DLD1 (cell line): ENCODE data around the gene CDR2.
"Not testable (repeated sequence)": the region's sequence is repeated elsewhere in the genome, so short reads cannot be mapped to it uniquely, and the experiment has no call there.

Source experiments
- in situ Hi-C: cut with HindIII; loops from 2 replicates; pipeline ENCODE4 v1.10.0; 2017; ENCODE audit warnings: low sequenced_read_pairs

The CDR2 gene

DNA sequence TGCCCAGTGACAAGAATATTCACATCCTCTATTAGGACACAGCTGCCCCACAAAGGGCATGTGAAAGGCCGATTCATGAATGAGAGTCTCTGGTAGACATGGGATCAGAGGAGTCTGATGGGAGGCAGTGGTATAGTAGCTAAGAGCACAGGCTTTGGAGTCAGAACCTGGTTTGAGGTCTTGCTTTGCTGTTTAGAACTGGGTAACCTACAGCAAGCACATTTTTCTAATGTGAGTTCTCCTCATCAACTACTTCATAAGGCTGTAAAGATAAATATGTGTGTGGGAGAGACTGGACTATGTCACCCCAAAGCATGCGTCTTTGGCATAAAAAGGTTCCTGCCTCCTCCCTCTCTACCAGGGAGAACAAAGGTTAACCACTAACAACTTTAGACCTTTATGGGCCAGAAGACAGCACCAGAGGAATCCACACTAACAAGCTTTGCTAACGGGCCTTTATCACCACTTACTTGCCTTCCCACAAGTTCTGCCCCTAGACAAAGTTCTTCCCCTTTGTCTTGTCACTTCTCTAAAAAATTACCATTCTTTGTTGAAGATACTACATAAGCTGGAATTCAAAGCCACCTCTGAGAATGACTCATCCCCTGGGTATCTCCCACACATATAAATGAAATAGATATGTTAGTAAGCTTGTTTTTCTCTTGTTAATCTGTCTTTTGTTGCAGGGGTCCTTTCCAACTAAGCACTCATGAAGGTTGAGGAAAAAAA lies 21.1 kb downstream of the CDR2 start:
- in situ Hi-C loops: no loop called here

DNA sequence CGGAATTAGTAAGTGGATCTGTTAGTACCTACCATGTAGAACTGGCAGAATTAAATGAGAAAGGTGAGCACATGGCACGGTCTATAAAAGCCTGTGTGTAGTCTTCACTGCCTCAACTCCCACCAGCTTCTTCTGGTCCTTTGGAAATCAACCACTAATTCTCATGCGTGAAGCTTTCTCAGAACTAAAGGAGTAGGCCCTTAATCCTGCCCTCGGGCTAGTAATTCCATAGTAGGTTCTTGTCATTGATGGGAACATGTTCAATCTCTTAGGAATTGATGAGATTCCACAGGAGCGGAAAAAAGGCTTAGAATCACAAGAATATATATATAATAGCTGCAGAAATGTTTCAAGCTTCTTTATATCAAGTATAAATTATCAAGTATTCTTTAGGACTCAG lies 21.7 kb downstream of the CDR2 start:
- in situ Hi-C loops: no loop called here

DNA sequence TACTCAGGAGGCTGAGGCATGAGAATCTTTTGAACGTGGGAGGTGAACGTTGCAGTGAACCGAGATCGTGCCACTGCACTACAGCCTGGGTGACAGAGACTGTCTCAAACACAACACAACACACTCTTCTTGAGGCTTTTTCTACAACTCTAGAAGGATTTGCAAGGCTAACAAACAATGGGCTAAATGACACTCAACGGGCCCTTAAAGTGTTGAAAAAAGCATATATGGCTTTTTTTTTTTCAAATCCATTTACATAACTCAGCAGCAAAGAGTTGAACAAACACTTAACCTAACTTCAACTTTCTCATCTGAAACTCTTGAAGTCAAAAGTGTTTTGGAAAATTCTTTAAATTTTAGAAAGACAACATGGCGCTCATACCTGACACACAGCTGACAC lies 22.3 kb downstream of the CDR2 start:
- in situ Hi-C loops: no loop called here

DNA sequence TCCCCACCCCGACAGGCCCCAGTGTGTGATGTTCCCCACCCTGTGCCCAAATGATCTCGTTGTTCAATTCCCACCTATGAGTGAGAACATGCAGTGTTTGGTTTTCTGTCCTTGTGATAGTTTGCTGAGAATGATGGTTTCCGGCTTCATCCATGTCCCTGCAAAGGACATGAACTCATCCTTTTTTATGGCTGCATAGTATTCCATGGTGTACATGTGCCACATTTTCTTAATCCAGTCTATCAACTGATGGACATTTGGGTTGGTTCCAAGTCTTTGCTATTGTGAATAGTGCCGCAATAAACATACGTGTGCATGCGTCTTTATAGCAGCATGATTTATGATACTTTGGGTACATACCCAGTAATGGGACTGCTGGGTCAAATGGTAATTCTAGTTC lies 23.4 kb downstream of the CDR2 start:
- in situ Hi-C loops: not testable (repeated sequence)

DNA sequence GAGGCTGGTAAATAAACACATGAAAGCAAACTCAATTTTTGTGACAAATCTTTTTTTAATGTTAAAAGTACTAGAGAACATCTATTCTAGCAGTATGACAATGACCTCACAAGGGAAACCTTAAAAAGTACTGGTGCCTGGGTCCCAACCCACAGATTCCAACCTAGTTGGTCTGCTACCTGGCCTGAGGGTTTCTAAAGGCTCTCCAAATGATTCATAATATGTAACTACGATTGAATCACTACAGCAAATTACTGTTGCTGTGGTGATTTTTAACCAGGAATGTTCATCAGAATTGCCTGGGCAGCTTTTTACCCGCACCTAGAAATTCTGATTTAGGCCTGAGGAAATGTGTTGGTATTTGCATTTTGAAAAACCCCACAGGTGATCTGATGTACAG lies 26.1 kb downstream of the CDR2 start:
- in situ Hi-C loops: no loop called here

DNA sequence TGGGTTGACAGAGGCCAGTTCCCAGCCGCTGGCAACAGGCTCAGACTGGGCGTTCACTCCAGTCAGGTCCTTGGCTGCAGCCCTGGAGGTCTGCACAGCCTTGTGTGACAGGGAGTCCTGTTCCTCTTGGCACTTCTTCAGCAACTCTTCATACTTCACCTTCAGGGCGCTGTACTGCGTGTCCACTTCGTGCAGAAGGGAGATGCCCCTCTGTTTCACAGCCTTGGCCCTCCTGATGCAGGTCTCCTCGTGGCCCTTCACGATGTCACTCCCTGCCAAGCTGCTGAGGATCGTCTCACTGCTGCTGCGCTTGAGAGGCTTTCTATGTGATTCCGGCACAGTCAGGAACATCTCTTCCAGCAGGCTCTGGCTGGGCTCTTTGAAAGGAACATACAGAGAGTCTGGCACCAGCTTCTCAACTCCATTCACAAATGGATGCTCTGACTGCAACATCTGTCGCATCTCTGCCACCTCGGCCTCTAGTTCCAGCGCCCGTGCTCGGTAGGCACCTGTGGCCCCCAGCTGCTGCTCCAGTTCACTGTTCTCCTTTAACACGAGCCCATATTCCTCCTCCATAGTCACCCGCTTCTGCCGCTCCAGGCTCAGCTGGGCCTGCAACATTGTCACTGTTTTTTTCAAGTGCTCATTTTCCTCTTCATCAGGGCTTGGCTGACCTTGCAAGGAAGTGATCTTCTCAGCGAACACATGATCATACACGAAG lies 27.2 kb downstream of the CDR2 start:
- in situ Hi-C loops: no loop called here

DNA sequence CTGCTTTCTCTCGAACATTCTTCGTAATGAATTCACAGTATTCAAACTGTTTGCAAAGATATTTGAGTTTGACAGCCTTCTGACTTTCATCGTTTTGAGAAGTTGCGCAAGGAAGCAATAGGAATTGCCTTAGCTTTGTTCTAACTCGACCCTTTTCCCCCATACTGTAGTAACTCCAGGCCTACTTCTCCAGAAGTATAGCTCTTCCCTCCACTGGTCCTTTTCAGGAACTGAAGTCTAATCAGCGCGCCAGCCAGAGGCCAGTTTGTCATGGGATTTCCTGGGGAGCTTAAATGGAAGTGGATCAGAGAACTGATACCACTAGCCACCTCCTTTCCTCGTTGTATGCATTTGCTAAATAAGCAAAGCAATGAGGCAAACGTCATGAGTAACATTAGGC lies 27.9 kb downstream of the CDR2 start:
- in situ Hi-C loops: no loop called here

DNA sequence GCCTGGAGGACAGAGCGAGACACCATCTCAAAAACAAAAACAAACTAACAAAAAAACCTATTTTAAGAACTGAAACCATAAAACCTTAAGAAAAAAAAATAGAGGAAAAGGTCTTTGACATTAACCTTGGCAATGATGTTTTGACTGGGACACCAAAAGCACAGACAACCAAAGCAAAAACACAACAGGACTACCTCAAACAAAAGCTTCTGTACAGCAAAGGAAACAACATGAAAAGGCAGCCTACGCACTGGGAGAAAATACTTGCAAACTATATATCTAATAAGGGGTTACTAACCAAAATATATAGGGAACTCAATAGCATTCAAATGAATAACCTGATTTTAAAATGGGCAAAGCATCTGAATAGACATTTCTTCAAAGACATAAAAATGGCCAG lies 32.3 kb downstream of the CDR2 start:
- in situ Hi-C loops: no loop called here

DNA sequence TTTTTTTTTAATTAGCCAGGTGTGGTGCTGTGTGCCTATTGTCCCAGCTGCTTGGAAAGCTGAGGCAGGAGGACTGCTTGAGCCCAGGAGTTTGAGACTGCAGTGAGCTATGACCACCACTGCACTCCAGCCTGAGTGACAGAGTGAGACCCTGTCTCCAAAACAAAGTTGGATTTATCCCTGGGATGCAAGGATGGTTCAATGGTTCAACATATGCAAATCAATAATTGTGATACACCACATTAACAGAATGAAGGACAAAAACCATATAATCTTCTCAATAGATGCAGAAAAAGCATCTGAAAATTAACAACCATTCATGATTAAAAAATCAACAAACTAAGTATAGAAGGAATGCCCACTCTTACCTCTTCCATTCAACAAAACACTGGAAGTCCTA lies 33.5 kb downstream of the CDR2 start:
- in situ Hi-C loops: no loop called here

DNA sequence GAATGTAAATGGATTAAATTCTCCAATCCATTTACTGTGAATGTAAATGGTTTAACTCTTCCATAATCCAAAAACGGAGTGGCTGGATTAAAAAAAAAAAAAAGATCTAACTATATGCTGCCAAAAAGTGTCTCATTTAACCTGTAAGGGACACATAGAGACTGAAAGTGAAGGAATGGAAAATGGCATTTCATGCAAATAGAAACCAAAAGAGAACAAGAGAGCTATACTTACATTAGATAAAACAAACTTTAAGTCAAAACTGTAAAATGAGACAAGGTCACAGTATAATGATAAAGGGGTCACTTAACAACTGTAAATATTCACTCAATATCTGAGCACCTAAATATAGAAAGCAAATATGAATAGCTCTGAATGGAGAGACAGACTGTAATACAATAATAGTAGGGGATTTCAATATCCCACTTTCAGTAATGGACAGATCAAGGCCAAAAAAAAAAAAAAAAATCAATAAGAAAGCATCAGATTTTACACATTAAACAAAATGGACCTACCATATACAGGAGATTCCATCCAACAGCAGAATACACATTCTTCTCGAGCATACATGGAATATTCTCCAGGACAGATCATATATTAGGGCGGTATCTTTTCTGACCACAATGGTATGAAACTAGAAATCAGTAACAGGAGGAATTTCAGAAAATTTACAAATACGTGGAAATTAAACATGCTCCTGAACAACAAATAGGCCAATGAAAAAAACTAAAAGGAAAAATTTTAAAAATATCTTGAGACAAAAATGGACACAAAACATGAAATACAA lies 36.4 kb downstream of the CDR2 start:
- in situ Hi-C loops: no loop called here

DNA sequence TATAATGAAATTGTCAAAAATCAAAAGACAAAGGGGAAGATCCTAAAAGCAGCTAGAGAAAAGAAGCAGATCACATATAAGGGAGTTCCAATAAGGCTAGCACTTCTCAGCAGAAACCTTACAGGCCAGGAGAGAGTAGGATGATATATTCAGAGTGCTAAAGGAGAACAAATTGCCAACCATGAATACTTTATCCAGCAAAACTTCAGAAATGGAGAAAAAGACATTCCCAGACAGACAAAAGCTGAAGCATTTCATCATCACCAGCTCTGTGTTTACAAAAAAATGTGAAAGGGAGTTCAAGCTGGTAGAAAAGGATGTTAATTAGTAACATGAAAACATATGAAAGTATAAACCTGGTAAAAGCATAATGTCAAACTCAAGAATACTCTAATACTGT lies 37.4 kb downstream of the CDR2 start:
- in situ Hi-C loops: no loop called here

DNA sequence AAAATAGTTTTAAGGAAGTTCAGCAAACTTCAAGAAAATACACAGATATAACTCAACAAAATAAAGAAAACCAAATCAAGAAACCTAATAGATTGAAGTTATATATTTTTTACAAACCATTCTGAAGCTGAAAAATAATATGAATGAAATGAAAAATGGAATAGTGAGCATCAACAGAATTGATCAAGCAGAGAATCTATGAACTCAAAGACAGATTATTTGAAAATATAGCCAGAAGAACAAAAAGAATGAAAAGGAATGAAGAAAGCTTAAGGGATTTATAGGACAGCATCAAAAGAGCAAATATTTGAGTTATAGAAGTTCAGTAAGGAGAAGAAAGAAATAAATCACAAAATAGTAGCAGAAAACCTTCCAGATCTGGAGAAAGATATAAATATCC lies 37.8 kb downstream of the CDR2 start:
- in situ Hi-C loops: no loop called here

DNA sequence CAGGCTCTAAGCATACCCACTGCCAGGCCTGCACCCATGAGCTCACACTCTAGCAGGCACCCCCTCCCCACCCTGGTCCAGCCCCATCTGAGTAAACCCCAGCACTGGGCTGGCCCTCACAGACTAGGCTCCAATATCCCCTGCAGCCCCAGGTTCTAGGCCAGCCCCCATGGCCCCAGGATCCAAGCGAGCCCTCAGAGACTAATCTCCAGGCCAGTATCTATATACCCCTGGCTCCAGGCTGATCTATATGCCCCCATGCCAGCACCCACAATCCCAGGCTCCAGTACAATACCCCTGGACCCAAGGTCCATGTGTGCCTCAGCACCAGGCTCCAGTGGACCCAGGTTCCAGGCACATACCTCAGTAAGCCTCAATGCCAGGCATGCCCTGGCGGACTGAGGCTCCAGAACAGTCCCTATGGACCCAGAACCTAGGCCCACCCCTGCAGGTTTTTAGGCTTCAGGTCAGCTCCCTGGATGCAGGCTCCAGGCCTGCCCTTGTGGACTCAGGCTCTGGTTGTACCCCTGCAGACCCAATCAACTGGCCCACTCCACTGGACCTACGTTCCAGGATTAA lies 38.7 kb downstream of the CDR2 start:
- in situ Hi-C loops: no loop called here

DNA sequence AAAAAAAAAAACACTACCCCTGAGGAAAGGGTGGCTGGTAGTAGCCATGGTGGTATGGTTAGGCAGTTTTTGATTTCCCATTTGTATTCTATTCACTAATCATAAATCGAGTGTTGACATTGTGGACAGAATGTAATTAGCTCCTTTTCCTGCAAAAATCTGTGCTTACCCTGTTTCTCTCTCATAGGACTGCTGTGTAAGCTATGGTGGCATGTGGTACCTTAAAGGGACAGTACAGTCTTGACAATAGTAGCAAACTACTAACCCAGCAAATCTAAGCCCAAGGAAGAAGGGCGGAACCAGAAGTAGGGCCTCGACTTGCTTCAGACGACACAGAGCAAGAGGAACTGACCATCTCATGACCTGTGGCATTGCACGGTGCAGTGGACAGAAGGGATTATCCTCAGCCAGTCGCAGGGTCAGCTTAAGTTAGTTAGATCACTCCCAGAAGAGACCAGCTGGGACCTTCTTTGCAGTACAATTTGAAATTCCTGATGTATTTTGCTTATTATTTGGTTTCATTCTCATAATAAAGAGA lies 40.9 kb downstream of the CDR2 start:
- in situ Hi-C loops: no loop called here

DNA sequence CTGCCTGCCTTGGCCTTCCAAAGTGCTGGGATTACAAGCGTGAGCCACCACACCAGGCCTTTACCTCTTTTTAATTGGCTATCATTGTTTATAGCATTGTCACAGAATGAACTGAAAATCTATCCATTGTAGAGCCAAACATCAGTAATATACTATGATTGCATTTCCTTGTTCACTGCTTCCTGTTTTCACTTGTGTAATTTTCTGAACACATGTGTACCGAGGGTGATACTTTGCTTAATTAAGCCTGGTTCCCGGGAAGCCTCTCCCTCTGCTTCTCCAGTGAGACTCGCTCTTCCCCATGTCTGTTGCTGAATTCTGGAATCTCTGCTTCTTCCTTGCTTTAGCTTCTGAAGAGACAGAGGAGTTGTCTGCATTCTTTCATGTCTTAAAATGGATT lies 44.1 kb downstream of the CDR2 start:
- in situ Hi-C loops: no loop called here

DNA sequence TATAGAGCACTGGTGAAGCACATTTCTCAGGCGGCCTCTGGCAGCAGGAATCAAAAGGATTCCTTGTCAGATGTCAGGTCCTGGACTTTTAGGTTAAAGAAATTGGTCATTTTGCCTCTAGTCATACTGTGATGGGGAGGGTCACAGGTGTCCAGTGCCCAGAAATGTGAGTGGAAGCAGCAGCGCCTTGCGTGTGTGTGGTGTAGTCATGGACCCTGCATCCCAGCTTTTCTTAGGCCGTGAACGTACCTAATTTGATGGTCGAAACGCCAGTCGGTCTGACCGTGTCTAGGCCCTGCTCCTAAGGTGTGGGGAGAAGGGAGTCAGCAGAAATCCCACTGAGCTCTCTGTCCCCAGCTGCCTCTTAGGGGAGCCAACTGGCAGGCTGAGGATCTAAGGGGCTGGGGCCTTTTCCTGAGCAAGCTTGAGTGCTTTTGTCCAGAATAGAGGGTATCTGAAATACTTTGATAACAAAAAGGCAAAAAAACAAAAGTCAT lies 45.2 kb downstream of the CDR2 start:
- in situ Hi-C loops: no loop called here

DNA sequence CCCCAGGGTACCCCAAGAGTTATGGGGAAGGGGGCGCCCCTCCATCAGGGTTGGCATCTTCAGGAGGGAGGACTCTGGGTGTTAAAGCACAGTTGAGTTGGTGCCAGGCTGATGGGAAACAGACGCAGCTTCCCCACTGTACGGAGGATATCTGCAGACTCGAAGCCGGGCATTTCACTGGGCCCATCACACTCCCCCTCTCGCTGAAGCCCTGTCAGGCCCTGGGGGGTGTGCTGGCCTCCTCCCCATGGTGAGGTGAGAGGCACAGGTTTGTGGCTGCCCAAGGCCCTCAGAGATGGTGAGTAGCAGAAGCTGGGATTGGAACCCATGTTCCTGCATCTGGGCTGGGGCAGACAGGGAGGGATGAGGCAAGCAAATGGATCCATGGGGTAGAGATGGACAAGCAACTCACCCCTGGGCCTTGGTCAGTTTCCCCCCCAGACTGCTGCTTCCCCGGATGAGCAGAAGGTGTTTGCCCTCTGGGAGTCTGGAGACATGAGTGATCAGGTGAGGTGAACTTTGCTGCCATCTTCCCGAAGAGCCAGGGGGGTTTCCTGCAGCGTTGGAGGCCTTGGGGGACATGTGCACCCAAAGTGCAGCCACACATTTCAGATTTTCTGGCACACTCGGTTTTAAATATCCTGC lies 46.2 kb downstream of the CDR2 start:
- in situ Hi-C loops: no loop called here

DNA sequence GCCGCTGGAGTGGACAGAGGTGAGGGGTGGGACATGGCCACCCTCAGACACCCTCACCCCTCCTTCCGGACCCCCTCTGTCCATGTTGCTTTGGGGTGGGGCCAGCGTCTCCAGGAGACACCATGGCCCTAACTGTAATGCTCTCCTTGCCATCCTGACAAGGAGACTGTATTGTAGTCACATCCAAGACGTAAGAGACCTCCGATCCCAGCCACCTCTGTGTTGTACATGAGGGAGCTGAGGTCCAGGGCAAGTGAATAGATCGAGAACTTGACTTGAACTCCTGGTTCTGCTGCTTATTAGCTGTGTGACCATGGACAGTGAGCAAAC lies 47.0 kb downstream of the CDR2 start:
- in situ Hi-C loops: no loop called here

DNA sequence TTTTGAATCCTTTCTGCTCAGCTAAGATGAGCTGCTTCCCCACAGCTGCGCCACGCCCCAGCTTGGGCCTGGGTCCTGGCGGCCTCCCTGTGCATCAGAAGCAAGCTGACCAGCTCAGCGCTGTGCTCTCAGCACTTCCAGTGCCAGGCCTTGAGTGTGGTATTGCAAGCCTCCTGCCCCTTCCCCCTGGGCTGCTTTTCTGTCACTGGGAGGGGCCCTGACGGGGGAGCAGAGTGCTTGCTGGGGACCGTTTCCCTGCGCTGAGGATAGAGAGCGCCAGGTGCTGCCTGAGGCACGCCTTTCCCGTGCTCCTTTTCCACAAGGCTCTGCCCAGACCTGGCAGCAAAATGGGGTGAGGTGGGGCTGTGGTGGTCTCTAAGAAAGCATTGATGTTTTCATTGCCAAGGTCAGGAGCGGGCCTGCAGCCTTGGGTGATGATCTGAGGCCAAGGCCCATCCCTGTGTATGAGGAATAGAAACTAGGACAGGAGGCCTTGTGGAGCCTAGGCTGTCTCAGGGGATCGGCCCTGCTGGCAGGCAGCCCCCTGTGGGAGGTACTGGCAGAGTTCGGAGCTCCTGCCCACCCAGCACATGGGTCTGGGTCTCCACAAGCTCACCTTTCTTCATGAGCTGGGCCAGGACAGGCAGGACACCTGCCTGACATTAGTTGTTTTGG lies 47.5 kb downstream of the CDR2 start:
- in situ Hi-C loops: no loop called here

DNA sequence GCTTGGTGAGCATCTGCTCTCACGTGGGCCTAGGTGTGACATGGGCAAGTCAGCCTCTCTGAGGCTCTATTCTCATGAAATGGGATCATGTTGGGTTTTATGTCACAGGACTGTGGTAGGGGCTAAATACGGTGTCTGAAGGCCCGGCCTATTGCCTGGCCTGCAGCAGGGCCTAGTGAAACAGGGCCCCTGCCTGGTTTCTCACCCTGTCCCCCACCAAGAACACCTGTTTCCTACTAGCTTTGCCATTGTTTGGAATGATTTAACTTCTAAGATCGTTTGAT lies 48.1 kb downstream of the CDR2 start:
- in situ Hi-C loops: no loop called here
